ENCODE data around the gene TENM4.

The TENM4 gene

GRCh38 chr11:79074547-79074946, 366.3 kb downstream of the TENM4 start:
- DNase-seq: no peak

- no peak for DNase-seq
These were observed 369.6 kb downstream of the TENM4 start for GRCh38 chr11:79071190-79071589.

GRCh38 chr11:79070518-79070917, 370.3 kb downstream of the TENM4 start:
- no peak for DNase-seq

- DNase-seq: no peak
These were observed 371.3 kb downstream of the TENM4 start for GRCh38 chr11:79069504-79069903.

- DNase-seq: no peak
These were observed 372.5 kb downstream of the TENM4 start for GRCh38 chr11:79068356-79068755.

- DNase-seq: no peak
These were observed 373.5 kb downstream of the TENM4 start for GRCh38 chr11:79067352-79067679.

- DNase-seq: no peak
These were observed 374.1 kb downstream of the TENM4 start for GRCh38 chr11:79066456-79067351.

- DNase-seq: no peak
These were observed 377.7 kb downstream of the TENM4 start for GRCh38 chr11:79062814-79063762.

GRCh38 chr11:79060081-79060953, 380.5 kb downstream of the TENM4 start:
- DNase-seq: no peak

- DNase-seq: no peak
These were observed 381.7 kb downstream of the TENM4 start for GRCh38 chr11:79059141-79059540.

- no peak for DNase-seq
These were observed 384.8 kb downstream of the TENM4 start for GRCh38 chr11:79055856-79056631.

- no peak for DNase-seq
These were observed 386.2 kb downstream of the TENM4 start for GRCh38 chr11:79054636-79055035.

- DNase-seq: no peak
These were observed 388.3 kb downstream of the TENM4 start for GRCh38 chr11:79052544-79052943.

- no peak for DNase-seq
These were observed 390.0 kb downstream of the TENM4 start for GRCh38 chr11:79050786-79051185.

GRCh38 chr11:79049741-79050179, 391.1 kb downstream of the TENM4 start:
- no peak for DNase-seq

GRCh38 chr11:79047980-79048379, 392.9 kb downstream of the TENM4 start:
- no peak for DNase-seq

- DNase-seq: no peak
These were observed 393.5 kb downstream of the TENM4 start for GRCh38 chr11:79047321-79047720.

- no peak for DNase-seq
These were observed 394.5 kb downstream of the TENM4 start for GRCh38 chr11:79046366-79046765.

- DNase-seq: no peak
These were observed 395.0 kb downstream of the TENM4 start for GRCh38 chr11:79045800-79046304.

GRCh38 chr11:79045018-79045799, 395.6 kb downstream of the TENM4 start:
- DNase-seq: no peak

- no peak for DNase-seq
These were observed 396.6 kb downstream of the TENM4 start for GRCh38 chr11:79044201-79044600.
